B cell (primary cell): ENCODE measurements around the gene CYP26A1. TPM values are rescaled to one million over a fixed set of nuclear protein-coding genes. Genes with fewer than 3 reads are reported as not detected.

Source experiments
- ATAC-seq: fragments of 200-7000 bp; cut with Tn5 transposase; one replicate; pipeline ENCODE4 v1.10.0; 2021; ENCODE audit warnings: low read depth, mild to moderate bottlenecking, moderate number of reproducible peaks, moderate library complexity
- CTCF ChIA-PET: fragments of 350-600 bp; sonication (Branson Sonifier 250); formaldehyde crosslinking; loops from one replicate; lab custom pipeline; 2021; ENCODE audit warnings: antibody characterized with exemption, inconsistent platforms; lab: Charles Lee
- POLR2A ChIA-PET: fragments of 350-600 bp; sonication (Branson Sonifier 250); formaldehyde crosslinking; loops from one replicate; lab custom pipeline; 2021; ENCODE audit warnings: antibody characterized with exemption; lab: Charles Lee
- DNase-seq: peaks from one replicate; pipeline ENCODE4 v3.0.0; 2013
- H2AFZ ChIP-seq: 2 replicates; pipeline ENCODE4 v1.6.1; 2012; ENCODE audit warnings: mild to moderate bottlenecking, low read depth, low read length; ENCODE audit not compliant: insufficient read depth, poor library complexity, severe bottlenecking
- H3K27ac ChIP-seq, 2 donors: 1 replicate in 1 of 2; 2 replicates in 1 of 2; pipeline ENCODE4 v1.5.1; 2012 to 2013; ENCODE audit warnings: low read length in 2 of 2, mild to moderate bottlenecking in 2 of 2, moderate library complexity in 1 of 2
- H3K27me3 ChIP-seq, 4 experiments: fragments of 200-600 bp in 1 of 4; sonication (generic) in 1 of 4; replicated peaks in 1 of 4; 1 replicate in 2 of 4; 2 replicates in 2 of 4; pipeline versions ENCODE4 v1.6.1 to v1.7.0; 2013 to 2016; ENCODE audit warnings: low read length in 3 of 4, mild to moderate bottlenecking in 2 of 4, mixed read lengths in 1 of 4, moderate library complexity in 1 of 4; ENCODE audit not compliant: insufficient read depth in 4 of 4, control insufficient read depth in 3 of 4; ENCODE audit errors: control extremely low read depth in 1 of 4
- H3K36me3 ChIP-seq, 2 experiments: replicated peaks in 1 of 2; 1 replicate in 1 of 2; 2 replicates in 1 of 2; pipeline versions ENCODE4 v1.6.1 to v1.7.1; 2013; ENCODE audit warnings: low read length in 1 of 2; ENCODE audit not compliant: insufficient read depth in 2 of 2, control insufficient read depth in 1 of 2; ENCODE audit errors: control extremely low read depth in 1 of 2, extremely low read depth in 1 of 2
- H3K4me1 ChIP-seq, 2 donors: fragments of 200-600 bp in 1 of 2; sonication (generic) in 1 of 2; 1 replicate in 1 of 2; 2 replicates in 1 of 2; pipeline versions ENCODE4 v1.5.1 to v1.6.1; 2013 to 2017; ENCODE audit warnings: low read length in 2 of 2; ENCODE audit not compliant: control insufficient read depth in 2 of 2, insufficient read depth in 2 of 2
- H3K4me2 ChIP-seq: replicated peaks from 2 replicates; pipeline ENCODE3; 2012; ENCODE audit warnings: mild to moderate bottlenecking, low read depth, low read length; ENCODE audit not compliant: poor library complexity, severe bottlenecking
- H3K4me3 ChIP-seq, 5 experiments: fragments of 200-600 bp in 1 of 5; sonication (generic) in 1 of 5; 1 replicate in 3 of 5; 2 replicates in 2 of 5; pipeline versions ENCODE4 v1.5.1 to v1.7.0; 2011 to 2016; ENCODE audit warnings: low read length in 4 of 5, mild to moderate bottlenecking in 4 of 5, low read depth in 2 of 5, control low read depth in 1 of 5, moderate library complexity in 1 of 5; ENCODE audit not compliant: insufficient read depth in 1 of 5; ENCODE audit errors: control extremely low read depth in 1 of 5, extremely low read depth in 1 of 5
- H3K79me2 ChIP-seq: fragments of 200-600 bp; sonication (generic); one replicate; pipeline ENCODE4 v1.6.0; 2016; ENCODE audit warnings: low read length; ENCODE audit not compliant: control insufficient read depth, insufficient read depth
- H3K9ac ChIP-seq: fragments of 200-600 bp; sonication (generic); 2 replicates; pipeline ENCODE4 v1.6.1; 2017; ENCODE audit warnings: mild to moderate bottlenecking, low read length, moderate library complexity
- H3K9me3 ChIP-seq, 3 donors: one replicate each; pipeline versions ENCODE4 v1.6.1 to v1.7.1; 2013; ENCODE audit warnings: low read length in 2 of 3; ENCODE audit not compliant: control insufficient read depth in 2 of 3, insufficient read depth in 1 of 3; ENCODE audit errors: control extremely low read depth in 1 of 3
- H4K20me1 ChIP-seq: 2 replicates; pipeline ENCODE4 v1.6.0; 2012; ENCODE audit warnings: mild to moderate bottlenecking, low read length; ENCODE audit not compliant: insufficient read depth, control insufficient read depth, poor library complexity, severe bottlenecking
- H3K27ac Mint-ChIP-seq: one replicate; pipeline ENCODE4 v1.8.0; 2021; ENCODE audit warnings: mixed read lengths
- H3K27me3 Mint-ChIP-seq: one replicate; pipeline ENCODE4 v1.8.0; 2021; ENCODE audit warnings: mixed read lengths
- H3K4me1 Mint-ChIP-seq: one replicate; pipeline ENCODE4 v1.8.0; 2021; ENCODE audit warnings: mixed read lengths
- H3K4me3 Mint-ChIP-seq: one replicate; pipeline ENCODE4 v1.8.0; 2021; ENCODE audit warnings: mixed read lengths
- H3K9me3 Mint-ChIP-seq: one replicate; pipeline ENCODE4 v1.8.0; 2022; ENCODE audit warnings: mixed read lengths; ENCODE audit not compliant: insufficient read depth
- CTCF ChIP-seq: fragments of 200-600 bp; IDR thresholded peaks from one replicate; pipeline ENCODE4 v1.8.0; 2022; ENCODE audit warnings: antibody characterized with exemption, mild to moderate bottlenecking
- EZH2 ChIP-seq: IDR thresholded peaks from 2 replicates; pipeline ENCODE4 v1.6.1; 2012; ENCODE audit warnings: borderline replicate concordance, low read depth, mild to moderate bottlenecking, moderate library complexity, low read length; ENCODE audit not compliant: insufficient read depth, poor library complexity, severe bottlenecking
- WGBS: methylation state at CpG from one replicate; pipeline ENCODE4 v1.1.5; 2013; ENCODE audit warnings: missing lambda C conversion rate; ENCODE audit not compliant: insufficient coverage; 5-methylcytosine and 5-hydroxymethylcytosine counted together
- intact Hi-C: fragments of 100-400 bp; cut with micrococcal nuclease; formaldehyde crosslinking; loops from one replicate; pipeline ENCODE4 v1.10.0; 2022
- polyA plus RNA-seq: library from polyadenylated mRNA; depleted of rRNA; stranded (reverse); fragments of >200 nt; gene quantifications from 2 replicates; pipeline ENCODE4 v1.2.3, GENCODE V29; 2012
- total RNA-seq, 2 donors: library from RNA; stranded (reverse); fragments of 120-200 nt in 1 of 2; gene quantifications; 1 replicate in 1 of 2; 2 replicates in 1 of 2; pipeline versions ENCODE4 v1.2.3 to v1.2.4, GENCODE V29; 2013 to 2022

Gene CYP26A1
- total and polyA plus RNA-seq, 2 donors (not counting 1 experiment from before 2014, with no cell fraction given): not detected

- no peak for DNase-seq
- Mint-ChIP-seq H3K27ac (no peak overlapping the region), H3K4me1 (peaks cover 20% of the 10 kb centered on the region), H3K4me3 (no peak overlapping the region), H3K27me3 (peaks cover 59% of the 10 kb centered on the region), H3K9me3 (no peaks in the 10 kb centered on the region)
- Histone ChIP-seq H3K9ac (no peak overlapping the region), H2AFZ (no peak overlapping the region), H3K4me3 (no peak overlapping the region), H3K79me2 (no peaks in the 10 kb centered on the region), H3K9me3 (peaks cover 0 to 16% (median 0%) of the 10 kb centered on the region in 3 donors), H4K20me1 (no peaks in the 10 kb centered on the region), H3K36me3 (no peaks in the 10 kb centered on the region), H3K27me3 (peaks cover 0 to 52% (median 21%) of the 10 kb centered on the region in 4 experiments), H3K4me2 (no peak overlapping the region), H3K27ac (no peak overlapping the region), H3K4me1 (peaks cover 24 to 29% of the 10 kb centered on the region in 2 donors)
- POLR2A ChIA-PET: no interaction called here
- TF ChIP-seq CTCF: no peak
- no peak for TF ChIP-seq EZH2
- intact Hi-C loops: loop anchor here (10.0 kb wide), 1 partner anchor 407 kb away; the partner anchor contains the start of gene MYOF
- CTCF ChIA-PET: interaction anchor here (0.7 to 1.2 kb wide), 3 partner anchors 10 to 272 kb away, joined by 3 read pairs; no protein-coding TSS in a partner anchor
- no peak for ATAC-seq
- WGBS: 96% methylated on average over 4 of the region's 5 CpGs
Observed at GRCh38 chr10:93077860-93078337, 4.2 kb downstream of the CYP26A1 start.

GRCh38 chr10:93079663-93080349, 6.1 kb downstream of the CYP26A1 start:
- peaks cover 56% of the 10 kb centered on the region for H3K27me3 Mint-ChIP-seq
- no peak overlapping the region for H3K4me3 Mint-ChIP-seq
- peaks cover 5 to 10% of the 10 kb centered on the region in 2 donors for H3K4me1 ChIP-seq
- no peak overlapping the region for H3K27ac ChIP-seq
- 67% methylated on average over 8 of the region's 9 CpGs for WGBS
- peaks cover 0 to 35% (median 15%) of the 10 kb centered on the region in 4 experiments for H3K27me3 ChIP-seq
- no peaks in the 10 kb centered on the region for H3K79me2 ChIP-seq
- ATAC-seq: no peak
- H2AFZ ChIP-seq: peak overlapping the region; percentile 23
- CTCF ChIA-PET: interaction anchor here (0.9 to 2.4 kb wide), 10 partner anchors 13 to 402 kb away, joined by 3 to 9 read pairs (median 4); partner anchors contain the start of gene MYOF
- no peak overlapping the region for H3K4me3 ChIP-seq
- H3K4me1 Mint-ChIP-seq: peaks cover 9% of the 10 kb centered on the region
- H3K9ac ChIP-seq: no peak overlapping the region
- intact Hi-C loops: loop anchor here (1.0 to 10.0 kb wide), 2 partner anchors 209 to 405 kb away; partner anchors contain the start of gene MYOF
- POLR2A ChIA-PET: no interaction called here
- no peak overlapping the region for H3K27ac Mint-ChIP-seq
- peaks cover 0 to 11% (median 0%) of the 10 kb centered on the region in 3 donors for H3K9me3 ChIP-seq
- TF ChIP-seq EZH2: no peak
- no peak for TF ChIP-seq CTCF
- peak overlapping the region; percentile 18 for H3K4me2 ChIP-seq
- H4K20me1 ChIP-seq: no peaks in the 10 kb centered on the region
- no peaks in the 10 kb centered on the region for H3K9me3 Mint-ChIP-seq
- no peak for DNase-seq
- H3K36me3 ChIP-seq: no peaks in the 10 kb centered on the region
